DND-41 (cell line): ENCODE data around the gene MCF2L.

Experiments
- ATAC-seq: fragments of 200-7000 bp; cut with Tn5 transposase; 3 replicates; pipeline ENCODE4 v1.9.1; 2021; ENCODE audit warnings: low read depth; ENCODE audit not compliant: insufficient read depth
- DNase-seq: peaks from one replicate; pipeline ENCODE4 v3.0.0-alpha.2; 2020
- H2AFZ ChIP-seq: 2 replicates; pipeline ENCODE4 v1.6.0; 2012; ENCODE audit warnings: low read depth, low read length
- H3K27ac ChIP-seq: 2 replicates; pipeline ENCODE4 v1.5.1; 2012; ENCODE audit warnings: low read length, inconsistent platforms
- H3K27me3 ChIP-seq: fragments of 200-600 bp; sonication (generic); 2 replicates; pipeline ENCODE4 v1.6.0; 2012; ENCODE audit warnings: low read length, mild to moderate bottlenecking, inconsistent platforms; ENCODE audit not compliant: insufficient read depth, poor library complexity
- H3K36me3 ChIP-seq: 2 replicates; pipeline ENCODE4 v1.5.1; 2012; ENCODE audit warnings: low read length, inconsistent platforms; ENCODE audit not compliant: insufficient read depth
- H3K4me1 ChIP-seq: 2 replicates; pipeline ENCODE4 v1.5.1; 2012; ENCODE audit warnings: mild to moderate bottlenecking, low read length; ENCODE audit not compliant: insufficient read depth
- H3K4me2 ChIP-seq: 2 replicates; pipeline ENCODE4 v1.6.0; 2012; ENCODE audit warnings: mild to moderate bottlenecking, moderate library complexity, low read length, inconsistent platforms; ENCODE audit not compliant: insufficient read depth
- H3K4me3 ChIP-seq, 2 experiments: fragments of 200-600 bp in 1 of 2; shearing (Covaris generic) in 1 of 2; 2 replicates each; pipeline ENCODE4 v1.5.1; 2012 to 2016; ENCODE audit warnings: inconsistent platforms in 2 of 2, low read length in 2 of 2, mild to moderate bottlenecking in 2 of 2, low read depth in 1 of 2, moderate library complexity in 1 of 2
- H3K79me2 ChIP-seq: 2 replicates; pipeline ENCODE4 v1.6.0; 2012; ENCODE audit warnings: low read length, inconsistent platforms; ENCODE audit not compliant: insufficient read depth
- H3K9ac ChIP-seq: 2 replicates; pipeline ENCODE4 v1.6.0; 2012; ENCODE audit warnings: low read depth, mild to moderate bottlenecking, inconsistent platforms, low read length, moderate library complexity
- H3K9me3 ChIP-seq: 2 replicates; pipeline ENCODE4 v1.5.1; 2012; ENCODE audit warnings: low read length, moderate library complexity, mild to moderate bottlenecking, inconsistent platforms; ENCODE audit not compliant: insufficient read depth, severe bottlenecking
- H4K20me1 ChIP-seq: 2 replicates; pipeline ENCODE4 v1.6.0; 2012; ENCODE audit warnings: low read length; ENCODE audit not compliant: insufficient read depth
- EZH2 ChIP-seq: IDR thresholded peaks from 3 replicates; pipeline ENCODE4 v1.6.1; 2012; ENCODE audit warnings: borderline replicate concordance, low read depth, mild to moderate bottlenecking, moderate library complexity, low read length, inconsistent platforms; ENCODE audit not compliant: severe bottlenecking
- TF ChIP-seq, protein P1 (sequence below): IDR thresholded peaks from 2 replicates; pipeline ENCODE4 v1.5.1; 2012; ENCODE audit warnings: borderline replicate concordance, low read length, moderate library complexity, mild to moderate bottlenecking; ENCODE audit not compliant: poor library complexity, severe bottlenecking; ENCODE audit errors: extremely low read depth

Gene MCF2L

DNA sequence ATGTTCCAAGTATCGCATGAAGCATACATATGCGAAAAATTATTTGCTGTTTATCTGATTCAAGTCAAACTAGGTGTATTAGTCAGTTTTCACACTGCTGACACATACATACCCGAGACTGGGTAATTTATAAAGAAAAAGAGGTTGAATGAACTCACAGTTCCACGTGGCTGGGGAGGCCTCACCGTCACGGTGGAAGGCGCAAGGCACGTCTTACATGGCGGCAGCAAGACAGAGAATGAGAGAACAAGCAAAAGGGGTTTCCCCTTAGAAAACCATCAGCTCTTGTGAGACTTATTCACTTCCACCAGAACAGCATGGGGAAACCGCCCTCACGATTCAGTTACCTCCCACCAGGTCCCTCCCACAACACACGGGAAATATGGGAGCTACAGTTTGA lies 176.5 kb downstream of the MCF2L start:
- H3K27ac ChIP-seq, result no peak overlapping the region
- H3K4me2 ChIP-seq, result no peak overlapping the region
- no peak overlapping the region for H2AFZ ChIP-seq
- H3K9ac ChIP-seq, result no peak overlapping the region
- no peaks in the 10 kb centered on the region for H3K79me2 ChIP-seq
- ATAC-seq (no peak), DNase-seq (no peak)
- TF ChIP-seq, protein P1, sequence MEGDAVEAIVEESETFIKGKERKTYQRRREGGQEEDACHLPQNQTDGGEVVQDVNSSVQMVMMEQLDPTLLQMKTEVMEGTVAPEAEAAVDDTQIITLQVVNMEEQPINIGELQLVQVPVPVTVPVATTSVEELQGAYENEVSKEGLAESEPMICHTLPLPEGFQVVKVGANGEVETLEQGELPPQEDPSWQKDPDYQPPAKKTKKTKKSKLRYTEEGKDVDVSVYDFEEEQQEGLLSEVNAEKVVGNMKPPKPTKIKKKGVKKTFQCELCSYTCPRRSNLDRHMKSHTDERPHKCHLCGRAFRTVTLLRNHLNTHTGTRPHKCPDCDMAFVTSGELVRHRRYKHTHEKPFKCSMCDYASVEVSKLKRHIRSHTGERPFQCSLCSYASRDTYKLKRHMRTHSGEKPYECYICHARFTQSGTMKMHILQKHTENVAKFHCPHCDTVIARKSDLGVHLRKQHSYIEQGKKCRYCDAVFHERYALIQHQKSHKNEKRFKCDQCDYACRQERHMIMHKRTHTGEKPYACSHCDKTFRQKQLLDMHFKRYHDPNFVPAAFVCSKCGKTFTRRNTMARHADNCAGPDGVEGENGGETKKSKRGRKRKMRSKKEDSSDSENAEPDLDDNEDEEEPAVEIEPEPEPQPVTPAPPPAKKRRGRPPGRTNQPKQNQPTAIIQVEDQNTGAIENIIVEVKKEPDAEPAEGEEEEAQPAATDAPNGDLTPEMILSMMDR, result no peak
- no peak for TF ChIP-seq EZH2
- H3K27me3 ChIP-seq, result no peaks in the 10 kb centered on the region
- no peak overlapping the region for H3K4me3 ChIP-seq
- H4K20me1 ChIP-seq, result no peaks in the 10 kb centered on the region; the same call in 1 of the 2 replicates
- no peaks in the 10 kb centered on the region for H3K4me1 ChIP-seq
- no peaks in the 10 kb centered on the region for H3K36me3 ChIP-seq
- no peaks in the 10 kb centered on the region for H3K9me3 ChIP-seq

- no peak overlapping the region for H3K4me3 ChIP-seq
- H3K4me1 ChIP-seq, result no peaks in the 10 kb centered on the region
- no peaks in the 10 kb centered on the region for H3K79me2 ChIP-seq
- TF ChIP-seq EZH2, result no peak
- TF ChIP-seq, protein P1, result no peak
- H3K9me3 ChIP-seq, result no peaks in the 10 kb centered on the region
- no peak overlapping the region for H3K4me2 ChIP-seq
- DNase-seq (no peak), ATAC-seq (no peak)
- H3K9ac ChIP-seq, result no peak overlapping the region
- no peaks in the 10 kb centered on the region for H3K36me3 ChIP-seq
- no peaks in the 10 kb centered on the region for H3K27me3 ChIP-seq
- no peak overlapping the region for H2AFZ ChIP-seq
- no peaks in the 10 kb centered on the region; the same call in 1 of the 2 replicates for H4K20me1 ChIP-seq
- H3K27ac ChIP-seq, result no peak overlapping the region
Measured at GRCh38 chr13:113145911-113146598, 177.0 kb downstream of the MCF2L start.

DNA sequence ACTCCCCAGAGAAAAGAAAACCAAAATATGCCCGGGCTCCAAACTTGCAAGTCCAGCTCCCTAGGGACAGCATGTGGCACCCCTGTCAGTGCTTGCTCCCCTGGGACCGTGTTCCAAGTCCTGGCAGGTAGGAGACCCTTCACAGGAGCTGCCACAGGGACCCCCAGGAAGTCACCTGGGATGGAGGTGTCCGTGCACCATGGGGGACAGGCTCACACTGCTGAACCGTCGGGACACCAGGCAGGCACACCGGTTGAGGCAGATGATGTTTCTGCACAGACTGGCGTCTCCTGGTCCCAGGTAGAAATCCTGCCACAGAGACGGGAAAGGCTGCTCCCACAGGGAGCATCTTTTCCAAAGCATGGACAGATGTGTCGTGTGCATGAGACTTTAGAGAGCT lies 177.7 kb downstream of the MCF2L start:
- no peak overlapping the region for H2AFZ ChIP-seq
- ATAC-seq (no peak), DNase-seq (no peak)
- TF ChIP-seq, protein P1, result no peak
- no peak for TF ChIP-seq EZH2
- H3K27me3 ChIP-seq, result no peaks in the 10 kb centered on the region
- no peaks in the 10 kb centered on the region for H3K79me2 ChIP-seq
- no peaks in the 10 kb centered on the region for H3K9me3 ChIP-seq
- no peaks in the 10 kb centered on the region; the same call in 1 of the 2 replicates for H4K20me1 ChIP-seq
- no peaks in the 10 kb centered on the region for H3K36me3 ChIP-seq
- no peak overlapping the region for H3K4me2 ChIP-seq
- H3K9ac ChIP-seq, result no peak overlapping the region
- no peak overlapping the region for H3K4me3 ChIP-seq
- H3K27ac ChIP-seq, result no peak overlapping the region
- no peaks in the 10 kb centered on the region for H3K4me1 ChIP-seq
